Liver (tissue), 3 donors: Measurements from ENCODE around the gene PALLD.

ENCODE experiments used
- ATF3 ChIP-seq: IDR thresholded peaks from 2 replicates; pipeline ENCODE4 v1.6.1; 2016; ENCODE audit warnings: antibody characterized with exemption
- GABPA ChIP-seq, 2 donors: IDR thresholded peaks in 1 of 2; conservative IDR thresholded peaks in 1 of 2; 2 replicates each; pipeline ENCODE4 v1.6.1; 2016; ENCODE audit warnings: antibody characterized with exemption in 2 of 2, mild to moderate bottlenecking in 1 of 2, moderate library complexity in 1 of 2
- JUND ChIP-seq, 2 donors: IDR thresholded peaks; 2 replicates each; pipeline ENCODE4 v1.6.1; 2016; ENCODE audit warnings: antibody characterized with exemption in 2 of 2
- RAD21 ChIP-seq, 2 donors: IDR thresholded peaks; 2 replicates each; pipeline ENCODE4 v1.6.1; 2016; ENCODE audit warnings: antibody characterized with exemption in 2 of 2, mild to moderate bottlenecking in 2 of 2
- SP1 ChIP-seq: IDR thresholded peaks from 2 replicates; pipeline ENCODE4 v1.6.1; 2018; ENCODE audit warnings: antibody characterized with exemption, mild to moderate bottlenecking
- TAF1 ChIP-seq: conservative IDR thresholded peaks from 2 replicates; pipeline ENCODE4 v1.6.1; 2016; ENCODE audit warnings: antibody characterized with exemption, mild to moderate bottlenecking
- YY1 ChIP-seq: IDR thresholded peaks from 2 replicates; pipeline ENCODE4 v1.6.1; 2016; ENCODE audit warnings: antibody characterized with exemption, mild to moderate bottlenecking
- TF ChIP-seq, protein P1 (sequence below): fragments of 150-350 bp; IDR thresholded peaks from 2 replicates; pipeline ENCODE4 v1.5.1; 2017; ENCODE audit warnings: improper control_type of control experiment, low read depth, low read length; ENCODE audit not compliant: missing input control
- donor health status: healthy.
- donor health status: healthy.

- TF ChIP-seq, protein P1, sequence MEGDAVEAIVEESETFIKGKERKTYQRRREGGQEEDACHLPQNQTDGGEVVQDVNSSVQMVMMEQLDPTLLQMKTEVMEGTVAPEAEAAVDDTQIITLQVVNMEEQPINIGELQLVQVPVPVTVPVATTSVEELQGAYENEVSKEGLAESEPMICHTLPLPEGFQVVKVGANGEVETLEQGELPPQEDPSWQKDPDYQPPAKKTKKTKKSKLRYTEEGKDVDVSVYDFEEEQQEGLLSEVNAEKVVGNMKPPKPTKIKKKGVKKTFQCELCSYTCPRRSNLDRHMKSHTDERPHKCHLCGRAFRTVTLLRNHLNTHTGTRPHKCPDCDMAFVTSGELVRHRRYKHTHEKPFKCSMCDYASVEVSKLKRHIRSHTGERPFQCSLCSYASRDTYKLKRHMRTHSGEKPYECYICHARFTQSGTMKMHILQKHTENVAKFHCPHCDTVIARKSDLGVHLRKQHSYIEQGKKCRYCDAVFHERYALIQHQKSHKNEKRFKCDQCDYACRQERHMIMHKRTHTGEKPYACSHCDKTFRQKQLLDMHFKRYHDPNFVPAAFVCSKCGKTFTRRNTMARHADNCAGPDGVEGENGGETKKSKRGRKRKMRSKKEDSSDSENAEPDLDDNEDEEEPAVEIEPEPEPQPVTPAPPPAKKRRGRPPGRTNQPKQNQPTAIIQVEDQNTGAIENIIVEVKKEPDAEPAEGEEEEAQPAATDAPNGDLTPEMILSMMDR, result no peak
- TF ChIP-seq RAD21 (IDR thresholded peaks at IDR 0.05), result peak in 1 of 2 donors; percentile 5
- no peak for TF ChIP-seq JUND (IDR thresholded peaks at IDR 0.05)
- no peak for TF ChIP-seq ATF3
- no peak for TF ChIP-seq GABPA (IDR thresholded peaks at IDR 0.05 in 1 of 2, conservative IDR thresholded peaks at IDR 0.05 in 1 of 2)
- TF ChIP-seq TAF1, result no peak
- no peak for TF ChIP-seq YY1
- no peak for TF ChIP-seq SP1
Observed at GRCh38 chr4:168847771-168848502, 351.1 kb downstream of the PALLD start.
